ENCODE results near the gene CCDC59.
"Not testable (repeated sequence)": the region's sequence is repeated elsewhere in the genome, so short reads cannot be mapped to it uniquely, and the experiment has no call there.

Gene CCDC59

GRCh38 chr12:82358200-82359114 lies at the start of gene CCDC59, which contains the start of gene METTL25:
Gene CCDC59 (minus strand): TSS chr12:82358387. CDS start chr12:82358376, 11 bp downstream.
Gene METTL25 (plus strand): TSS chr12:82358529. CDS start chr12:82358566, 37 bp downstream.
- no peak for FAIRE-seq

- no peak for FAIRE-seq
Observed at GRCh38 chr12:82407481-82407880, 49.3 kb upstream of the CCDC59 start.

- FAIRE-seq: no peak
Observed at GRCh38 chr12:82406651-82407050, 48.5 kb upstream of the CCDC59 start.

- no peak for FAIRE-seq
Observed at GRCh38 chr12:82400819-82401218, 42.6 kb upstream of the CCDC59 start.

GRCh38 chr12:82398879-82399278 lies 40.7 kb upstream of the CCDC59 start:
- FAIRE-seq: no peak

GRCh38 chr12:82383930-82384552 lies 25.9 kb upstream of the CCDC59 start:
- no peak for FAIRE-seq

- peak; percentile 36 for FAIRE-seq
Observed at GRCh38 chr12:82378997-82379396, 20.8 kb upstream of the CCDC59 start.

- no peak for FAIRE-seq
Observed at GRCh38 chr12:82375201-82375600, 17.0 kb upstream of the CCDC59 start.

GRCh38 chr12:82366197-82366596 lies 8.0 kb upstream of the CCDC59 start:
- FAIRE-seq: no peak

GRCh38 chr12:82363990-82364389 lies 5.8 kb upstream of the CCDC59 start:
- FAIRE-seq: no peak

- no peak for FAIRE-seq
Observed at GRCh38 chr12:82361461-82361915, 3.3 kb upstream of the CCDC59 start.

GRCh38 chr12:82360834-82361233 lies 2.6 kb upstream of the CCDC59 start:
- not testable (repeated sequence) for FAIRE-seq

- no peak for FAIRE-seq
Observed at GRCh38 chr12:82359115-82359478, 910 bp upstream of the CCDC59 start.

- FAIRE-seq: no peak
Observed at GRCh38 chr12:82357845-82358199, 365 bp downstream of the CCDC59 start.

- FAIRE-seq: no peak
Observed at GRCh38 chr12:82357340-82357739, 847 bp downstream of the CCDC59 start.

- no peak for FAIRE-seq
Observed at GRCh38 chr12:82351390-82351789, 6.8 kb downstream of the CCDC59 start.

- FAIRE-seq: no peak
Observed at GRCh38 chr12:82350161-82350560, 8.0 kb downstream of the CCDC59 start.

GRCh38 chr12:82329508-82329907 lies 28.7 kb downstream of the CCDC59 start:
- no peak for FAIRE-seq

- no peak for FAIRE-seq
Observed at GRCh38 chr12:82327861-82328260, 30.3 kb downstream of the CCDC59 start.

GRCh38 chr12:82326905-82327503 lies 31.2 kb downstream of the CCDC59 start:
- FAIRE-seq: peak; percentile 90

GRCh38 chr12:82325540-82326336 lies 32.4 kb downstream of the CCDC59 start:
- FAIRE-seq: no peak

GRCh38 chr12:82319276-82319675 lies 38.9 kb downstream of the CCDC59 start:
- no peak for FAIRE-seq

- FAIRE-seq: no peak
Observed at GRCh38 chr12:82314406-82314892, 43.7 kb downstream of the CCDC59 start.

Data from TTC549 (cell line).